Medulla oblongata (tissue), 1 donor: ENCODE measurements around the gene CYGB.
A peak's percentile ranks its signal among the peaks of the same experiment; 100 is the strongest.

Source experiments
- DNase-seq: peaks from one replicate; pipeline ENCODE4 v3.0.0-alpha.2; 2015; ENCODE audit errors: extremely low spot score

Gene CYGB

GRCh38 chr17:76501827-76502307 lies 35.6 kb downstream of the CYGB start:
- no peak for DNase-seq

GRCh38 chr17:76501018-76501826 lies 36.3 kb downstream of the CYGB start, which contains the start of gene RHBDF2:
Gene RHBDF2 (minus strand): TSS chr17:76501423. CDS start chr17:76481524, 19,899 bp downstream.
- DNase-seq: peak; percentile 82

- DNase-seq: no peak
Measured at GRCh38 chr17:76500747-76501017, 36.8 kb downstream of the CYGB start.

GRCh38 chr17:76500074-76500746 lies 37.3 kb downstream of the CYGB start:
- no peak for DNase-seq

- no peak for DNase-seq
Measured at GRCh38 chr17:76499267-76499667, 38.2 kb downstream of the CYGB start.

- no peak for DNase-seq
Measured at GRCh38 chr17:76498876-76499251, 38.6 kb downstream of the CYGB start.

- peak; percentile 73 for DNase-seq
Measured at GRCh38 chr17:76497979-76498875, 39.3 kb downstream of the CYGB start.

- DNase-seq: no peak
Measured at GRCh38 chr17:76497699-76497978, 39.9 kb downstream of the CYGB start.

GRCh38 chr17:76496464-76496863 lies 41.0 kb downstream of the CYGB start:
- no peak for DNase-seq

- DNase-seq: no peak
Measured at GRCh38 chr17:76495663-76496400, 41.7 kb downstream of the CYGB start.

- DNase-seq: no peak
Measured at GRCh38 chr17:76493505-76494167, 43.9 kb downstream of the CYGB start.

GRCh38 chr17:76492989-76493501 lies 44.5 kb downstream of the CYGB start:
- DNase-seq: peak; percentile 86

GRCh38 chr17:76492123-76492988 lies 45.2 kb downstream of the CYGB start:
- no peak for DNase-seq

- no peak for DNase-seq
Measured at GRCh38 chr17:76491271-76492122, 46.0 kb downstream of the CYGB start.

GRCh38 chr17:76490112-76490710 lies 47.3 kb downstream of the CYGB start:
- DNase-seq: no peak

GRCh38 chr17:76487451-76488192 lies 49.9 kb downstream of the CYGB start:
- DNase-seq: no peak

- DNase-seq: peak; percentile 81
Measured at GRCh38 chr17:76485569-76485968, 51.9 kb downstream of the CYGB start.

GRCh38 chr17:76484228-76484725 lies 53.2 kb downstream of the CYGB start:
- DNase-seq: no peak
